Measurements from ENCODE around the gene NUP160.
"Not testable (repeated sequence)": the region's sequence is repeated elsewhere in the genome, so short reads cannot be mapped to it uniquely, and the experiment has no call there.

The NUP160 gene, protein sequence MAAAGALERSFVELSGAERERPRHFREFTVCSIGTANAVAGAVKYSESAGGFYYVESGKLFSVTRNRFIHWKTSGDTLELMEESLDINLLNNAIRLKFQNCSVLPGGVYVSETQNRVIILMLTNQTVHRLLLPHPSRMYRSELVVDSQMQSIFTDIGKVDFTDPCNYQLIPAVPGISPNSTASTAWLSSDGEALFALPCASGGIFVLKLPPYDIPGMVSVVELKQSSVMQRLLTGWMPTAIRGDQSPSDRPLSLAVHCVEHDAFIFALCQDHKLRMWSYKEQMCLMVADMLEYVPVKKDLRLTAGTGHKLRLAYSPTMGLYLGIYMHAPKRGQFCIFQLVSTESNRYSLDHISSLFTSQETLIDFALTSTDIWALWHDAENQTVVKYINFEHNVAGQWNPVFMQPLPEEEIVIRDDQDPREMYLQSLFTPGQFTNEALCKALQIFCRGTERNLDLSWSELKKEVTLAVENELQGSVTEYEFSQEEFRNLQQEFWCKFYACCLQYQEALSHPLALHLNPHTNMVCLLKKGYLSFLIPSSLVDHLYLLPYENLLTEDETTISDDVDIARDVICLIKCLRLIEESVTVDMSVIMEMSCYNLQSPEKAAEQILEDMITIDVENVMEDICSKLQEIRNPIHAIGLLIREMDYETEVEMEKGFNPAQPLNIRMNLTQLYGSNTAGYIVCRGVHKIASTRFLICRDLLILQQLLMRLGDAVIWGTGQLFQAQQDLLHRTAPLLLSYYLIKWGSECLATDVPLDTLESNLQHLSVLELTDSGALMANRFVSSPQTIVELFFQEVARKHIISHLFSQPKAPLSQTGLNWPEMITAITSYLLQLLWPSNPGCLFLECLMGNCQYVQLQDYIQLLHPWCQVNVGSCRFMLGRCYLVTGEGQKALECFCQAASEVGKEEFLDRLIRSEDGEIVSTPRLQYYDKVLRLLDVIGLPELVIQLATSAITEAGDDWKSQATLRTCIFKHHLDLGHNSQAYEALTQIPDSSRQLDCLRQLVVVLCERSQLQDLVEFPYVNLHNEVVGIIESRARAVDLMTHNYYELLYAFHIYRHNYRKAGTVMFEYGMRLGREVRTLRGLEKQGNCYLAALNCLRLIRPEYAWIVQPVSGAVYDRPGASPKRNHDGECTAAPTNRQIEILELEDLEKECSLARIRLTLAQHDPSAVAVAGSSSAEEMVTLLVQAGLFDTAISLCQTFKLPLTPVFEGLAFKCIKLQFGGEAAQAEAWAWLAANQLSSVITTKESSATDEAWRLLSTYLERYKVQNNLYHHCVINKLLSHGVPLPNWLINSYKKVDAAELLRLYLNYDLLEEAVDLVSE (N-terminal part only)

DNA sequence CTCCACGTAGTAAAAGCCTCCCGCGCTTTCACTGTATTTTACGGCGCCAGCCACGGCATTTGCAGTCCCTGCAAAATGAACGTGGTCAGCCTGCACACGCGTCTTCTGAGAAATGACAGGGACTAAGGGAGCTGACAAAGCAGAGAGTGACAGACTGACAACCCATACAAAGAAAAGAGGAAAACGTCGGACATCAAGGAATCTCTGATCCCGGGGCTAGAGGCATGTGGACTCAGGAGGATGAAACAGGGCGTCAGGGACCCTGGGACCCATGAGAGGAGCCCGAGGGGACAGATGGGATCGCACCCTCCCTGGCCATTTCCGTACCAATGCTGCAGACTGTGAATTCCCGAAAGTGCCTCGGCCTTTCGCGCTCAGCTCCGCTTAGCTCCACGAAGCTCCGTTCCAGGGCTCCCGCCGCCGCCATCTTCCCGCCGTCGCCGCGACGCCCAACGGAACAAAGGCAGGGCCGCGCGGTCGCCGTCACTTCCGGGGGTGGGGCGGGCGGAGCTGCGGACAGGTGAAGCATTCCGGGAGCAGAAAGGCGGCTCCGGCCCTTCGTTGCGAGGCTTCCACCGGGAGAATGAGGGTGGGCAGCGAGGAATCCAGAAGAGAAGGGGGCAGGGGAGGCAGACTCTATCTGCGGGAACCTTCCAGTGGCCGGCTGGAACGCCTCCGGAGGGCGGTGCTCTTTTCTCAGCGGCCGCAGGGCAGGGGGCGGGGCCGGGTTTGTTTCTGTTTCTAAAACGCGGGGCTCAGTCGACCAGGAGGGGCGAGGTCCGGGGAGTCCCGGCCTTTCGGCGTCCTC, at the start of gene NUP160:
Gene NUP160, minus strand, starts transcription at position 459 of the 808 bp plus-strand sequence. Its CDS starts 32 bp downstream, at position 427.
- peak; percentile 82 to 84 for DNase-seq

DNA sequence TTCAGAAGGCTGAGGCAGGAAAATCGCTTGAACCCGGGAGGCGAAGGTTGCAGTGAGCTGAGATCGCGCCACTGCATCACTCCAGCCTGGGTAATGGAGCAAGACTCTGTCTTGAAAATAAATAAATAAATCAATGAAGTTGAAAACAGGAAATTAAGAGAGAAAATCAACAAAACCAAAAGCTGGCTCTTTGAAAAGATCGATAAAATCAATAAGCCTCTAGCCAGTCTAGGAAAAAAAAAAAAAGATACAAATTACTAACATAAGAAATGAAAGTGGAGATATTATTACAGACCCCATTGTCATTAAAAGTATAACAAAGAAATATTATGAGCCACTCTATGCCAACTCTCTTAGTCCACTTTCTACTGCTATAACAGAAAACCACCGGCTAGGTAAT, 48.0 kb upstream of the NUP160 start:
- DNase-seq = no peak

DNA sequence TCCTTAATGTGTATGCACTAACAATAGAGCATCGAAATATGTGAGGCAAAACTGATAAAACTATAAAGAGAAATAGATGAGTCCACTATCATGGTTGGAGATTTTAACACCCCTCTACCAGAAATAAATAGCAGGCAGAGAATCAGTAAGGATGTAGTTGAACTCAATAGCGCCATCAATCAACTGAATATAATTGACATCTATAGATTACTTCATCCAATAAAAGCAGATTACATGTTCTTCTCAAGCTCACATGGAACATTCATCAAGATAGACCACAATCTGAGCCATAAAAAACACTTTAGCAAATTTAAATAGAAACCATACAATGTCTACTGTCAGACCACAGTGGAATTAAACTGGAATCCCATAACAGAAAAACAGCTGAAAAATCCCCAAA, 46.9 kb upstream of the NUP160 start:
- DNase-seq = no peak

DNA sequence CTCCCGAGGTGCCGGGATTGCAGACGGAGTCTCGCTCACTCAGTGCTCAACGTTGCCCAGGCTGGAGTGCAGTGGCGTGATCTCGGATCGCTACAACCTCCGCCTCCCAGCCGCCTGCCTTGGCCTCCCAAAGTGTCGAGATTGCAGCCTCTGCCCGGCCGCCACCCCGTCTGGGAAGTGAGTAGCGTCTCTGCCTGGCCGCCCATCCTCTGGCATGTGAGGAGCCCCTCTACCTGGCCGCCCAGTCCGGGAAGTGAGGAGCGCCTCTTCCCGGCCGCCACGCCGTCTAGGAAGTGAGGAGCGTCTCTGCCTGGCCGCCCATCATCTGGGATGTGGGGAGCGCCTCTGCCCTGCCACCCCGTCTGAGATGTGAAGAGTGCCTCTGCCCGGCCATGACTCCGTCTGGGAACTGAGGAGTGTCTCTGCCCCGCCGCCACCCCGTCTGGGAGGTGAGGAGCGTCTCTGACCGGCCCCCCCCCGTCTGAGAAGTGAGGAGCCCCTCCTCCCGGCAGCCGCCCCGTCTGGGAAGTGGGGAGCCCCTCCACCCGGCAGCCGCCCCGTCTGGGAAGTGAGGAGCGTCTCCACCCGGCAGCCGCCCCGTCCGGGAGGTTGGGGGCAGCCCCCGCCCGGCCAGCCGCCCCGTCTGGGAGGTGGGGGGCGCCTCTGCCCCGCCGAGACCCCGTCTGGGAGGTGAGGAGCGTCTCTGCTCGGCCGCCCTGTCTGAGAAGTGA, 44.6 kb upstream of the NUP160 start:
- DNase-seq = not testable (repeated sequence)

DNA sequence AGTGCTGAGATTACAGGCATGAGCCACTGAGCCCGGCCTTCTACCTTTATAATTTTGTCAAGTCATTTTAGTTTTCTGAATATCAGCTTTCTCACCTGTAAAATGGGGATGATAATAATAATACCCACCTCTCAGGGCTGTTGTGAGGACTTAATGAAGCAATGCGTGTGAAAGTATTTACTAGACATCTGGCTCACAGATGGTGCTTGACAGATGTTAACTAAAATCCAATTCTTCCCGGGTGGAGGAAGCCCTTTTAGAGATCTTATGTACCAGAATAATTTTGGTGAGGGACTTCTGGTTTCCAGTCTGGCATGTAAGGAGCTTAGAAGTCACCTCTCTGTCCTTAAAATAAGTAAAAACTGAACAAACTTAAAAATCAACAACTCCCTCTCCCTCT, 43.7 kb upstream of the NUP160 start:
- no peak for DNase-seq

DNA sequence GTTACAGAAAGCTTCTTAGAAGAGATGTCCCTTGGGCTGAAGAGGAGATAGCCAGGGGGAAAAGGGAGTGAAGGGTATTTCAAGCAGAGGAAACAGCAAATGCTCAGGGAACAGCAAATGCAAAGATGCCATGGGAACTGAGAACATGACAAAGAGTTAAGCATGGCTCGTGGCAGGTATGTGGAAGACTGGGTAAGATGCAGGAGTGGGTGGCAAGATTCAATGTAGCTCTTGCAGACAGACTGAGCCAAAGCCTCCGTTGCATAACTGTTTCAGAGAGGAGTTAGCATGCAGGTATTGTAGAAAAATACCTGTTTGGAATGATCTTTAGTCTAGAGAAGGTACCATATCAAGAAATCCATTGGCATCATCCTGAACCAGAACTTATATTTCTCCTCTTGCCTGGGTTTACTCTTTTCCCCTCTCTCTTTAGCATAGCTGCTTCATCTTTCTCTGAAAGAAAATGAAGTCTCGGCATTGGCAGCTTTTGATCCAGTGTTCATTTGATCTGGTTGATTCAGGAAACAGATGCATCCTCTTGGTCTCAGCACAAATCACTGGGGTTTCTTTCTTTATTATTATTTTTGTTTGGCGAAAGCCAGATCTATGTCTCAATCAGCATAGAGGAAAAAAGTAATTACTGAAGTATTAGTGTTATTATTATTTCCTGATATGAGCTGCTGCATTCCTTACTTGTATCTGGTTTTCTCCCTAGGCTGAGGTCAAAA, 41.7 kb upstream of the NUP160 start:
- DNase-seq = no peak

DNA sequence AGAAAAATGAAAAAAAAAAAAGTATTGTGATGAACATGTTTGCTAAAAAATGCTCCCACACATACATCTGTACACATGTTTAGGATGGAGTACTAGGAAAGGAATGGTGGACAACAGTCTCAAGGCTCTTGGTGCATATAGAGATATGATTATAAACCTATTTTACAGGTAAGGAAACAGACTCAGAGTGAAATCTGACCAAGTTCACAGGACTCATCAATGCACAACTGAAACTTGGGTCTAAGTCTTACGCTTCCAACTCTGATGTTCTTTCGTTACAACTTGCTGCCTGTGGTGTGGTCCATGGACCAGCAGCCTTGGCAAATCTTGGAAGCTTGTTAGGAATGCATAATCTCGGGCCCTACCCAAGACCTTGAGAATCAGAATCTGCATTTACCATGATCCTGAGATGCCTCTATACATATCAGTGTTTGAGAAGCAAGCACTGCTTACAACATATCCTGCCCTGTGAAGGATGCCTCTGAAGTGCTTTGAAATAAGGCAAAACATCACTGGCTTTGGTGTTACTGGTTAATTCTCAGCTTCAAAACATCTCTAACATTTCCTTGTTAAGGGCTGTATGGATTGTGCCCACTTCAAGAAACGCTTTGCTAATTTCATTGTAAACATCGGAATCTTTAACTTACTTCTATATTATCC, 39.9 kb upstream of the NUP160 start:
- no peak for DNase-seq

DNA sequence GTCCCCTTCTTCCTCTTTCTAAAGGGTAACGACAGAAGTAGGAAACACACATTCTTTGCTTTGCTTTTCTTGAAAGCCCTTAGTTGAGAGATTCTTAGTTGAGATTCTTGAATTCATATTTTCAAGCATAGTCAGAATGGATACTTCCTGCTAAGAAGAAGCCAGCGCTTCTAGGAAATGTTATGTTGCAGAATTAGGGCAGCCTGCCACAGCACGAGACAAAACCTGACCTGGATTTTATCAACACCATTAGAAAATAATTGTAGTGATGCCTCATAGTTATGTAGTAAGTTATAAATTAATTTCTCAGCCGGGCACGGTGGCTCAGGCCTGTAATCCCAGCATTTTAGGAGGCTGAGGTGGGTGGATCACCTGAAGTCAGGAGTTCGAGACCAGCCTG, 37.9 kb upstream of the NUP160 start:
- peak in 1 of 2 donors; percentile 20 for DNase-seq

DNA sequence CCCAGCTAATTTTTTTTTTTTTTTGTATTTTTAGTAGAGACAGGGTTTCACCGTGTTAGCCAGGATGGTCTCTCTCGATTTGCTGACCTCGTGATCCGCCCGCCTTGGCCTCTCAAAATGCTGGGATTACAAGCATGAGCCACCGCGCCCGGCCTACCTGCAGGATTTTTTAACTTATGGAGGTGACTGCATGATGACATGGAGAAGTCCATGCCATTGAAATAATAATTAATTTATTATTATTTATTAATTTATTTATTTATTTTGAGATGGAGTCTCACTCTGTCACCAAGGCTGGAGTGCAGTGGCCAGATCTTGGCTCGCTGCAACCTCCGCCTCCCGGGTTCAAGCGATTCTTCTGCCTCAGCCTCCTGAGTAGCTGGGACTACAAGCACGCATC, 34.3 kb upstream of the NUP160 start:
- not testable (repeated sequence) for DNase-seq

DNA sequence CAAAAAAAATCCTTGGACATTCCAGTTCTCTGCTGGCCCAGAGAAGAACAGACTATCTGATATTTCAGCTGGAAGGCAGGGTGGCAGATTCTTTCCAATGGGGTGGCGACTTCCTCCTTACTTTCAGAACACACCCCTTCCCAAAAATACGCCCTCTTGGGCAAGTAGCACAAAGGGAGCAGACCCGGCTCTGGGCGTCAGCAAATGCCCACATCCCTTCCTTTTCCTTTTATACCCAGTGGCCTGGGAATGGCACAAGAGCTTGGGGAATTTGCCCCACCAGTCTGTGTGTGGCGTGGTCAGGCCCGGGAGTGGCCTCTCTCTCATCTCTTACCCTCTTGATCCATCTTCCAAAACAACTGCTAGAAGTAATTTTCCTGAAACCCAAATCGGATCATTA, 33.0 kb upstream of the NUP160 start:
- no peak for DNase-seq

DNA sequence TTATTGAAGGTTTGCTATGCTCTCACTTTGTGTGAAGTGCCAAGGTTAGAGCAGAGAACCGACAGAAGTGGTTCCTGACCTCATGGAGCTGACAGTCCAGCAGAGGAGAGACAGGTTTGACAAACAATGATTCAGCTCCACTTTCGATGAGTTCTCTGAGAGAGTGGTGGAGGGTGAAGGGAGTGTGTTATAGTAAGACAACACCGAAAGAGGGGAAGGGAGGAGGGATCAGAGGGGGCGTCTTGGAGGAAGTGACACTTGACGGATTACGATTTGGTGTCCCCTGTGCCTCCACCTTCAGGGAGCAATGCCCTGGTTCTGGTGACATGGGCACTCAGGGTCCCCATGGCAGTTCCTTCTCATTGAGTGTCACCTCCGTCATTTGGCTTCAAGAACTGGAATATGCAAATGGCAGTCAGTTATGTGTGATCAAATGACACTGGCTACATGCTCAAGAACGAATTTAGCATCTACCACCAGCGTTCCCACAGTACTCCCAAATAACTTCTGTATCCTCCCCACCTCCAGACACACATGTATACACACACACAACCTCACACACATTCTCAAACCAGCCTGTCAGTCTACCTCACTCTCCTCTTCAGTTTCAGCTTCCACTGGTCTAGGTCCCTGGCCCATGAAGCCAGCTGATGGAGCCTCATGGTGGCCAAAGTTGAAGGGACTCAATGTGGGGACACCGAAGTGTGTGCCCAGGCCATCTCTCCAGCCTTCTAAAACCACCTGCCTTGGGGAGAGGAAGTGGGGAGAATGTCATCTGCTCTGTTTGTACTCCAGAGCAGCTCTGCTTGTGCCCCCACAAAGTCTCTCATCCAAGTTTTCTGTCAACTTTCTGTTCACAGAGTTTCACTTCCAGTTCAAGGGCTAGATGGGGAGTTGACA, 31.4 kb upstream of the NUP160 start:
- DNase-seq = no peak

DNA sequence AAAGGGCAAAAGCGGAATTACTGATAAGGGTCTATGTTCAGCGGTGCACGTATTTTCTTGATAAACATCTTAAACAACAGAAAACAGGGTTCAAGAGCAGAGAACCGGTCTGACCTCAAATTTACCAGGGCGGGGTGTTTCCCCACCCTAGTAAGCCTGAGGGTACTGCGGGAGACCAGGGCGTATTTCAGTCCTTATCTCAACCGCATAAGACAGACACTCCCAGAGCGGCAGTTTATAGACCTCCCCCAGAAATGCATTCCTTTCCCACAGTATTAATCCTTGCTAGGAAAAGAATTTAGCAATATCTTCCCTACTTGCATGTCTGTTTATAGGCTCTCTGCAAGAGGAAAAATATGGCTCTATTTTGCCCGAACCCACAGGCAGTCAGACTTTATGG, 27.7 kb upstream of the NUP160 start:
- not testable (repeated sequence) for DNase-seq

DNA sequence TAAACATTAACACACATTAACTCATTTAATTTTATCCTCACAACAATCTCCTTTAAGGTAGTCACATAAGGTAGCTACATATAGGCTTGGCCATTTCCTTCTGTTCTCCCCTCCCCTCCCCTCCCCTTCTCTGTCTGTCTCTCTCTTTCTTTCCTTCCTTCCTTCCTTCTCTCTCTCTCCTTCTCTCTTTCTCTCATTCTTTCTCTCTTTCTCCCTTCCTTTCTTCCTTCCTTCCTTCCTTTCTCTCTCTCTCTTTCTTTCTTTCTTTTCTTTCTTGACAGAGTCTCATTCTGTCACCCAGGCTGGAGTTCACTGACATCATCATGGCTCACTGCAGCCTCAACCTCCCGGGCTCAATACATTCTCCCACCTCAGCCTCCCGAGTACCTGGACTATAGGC, 22.3 kb upstream of the NUP160 start:
- DNase-seq = no peak

DNA sequence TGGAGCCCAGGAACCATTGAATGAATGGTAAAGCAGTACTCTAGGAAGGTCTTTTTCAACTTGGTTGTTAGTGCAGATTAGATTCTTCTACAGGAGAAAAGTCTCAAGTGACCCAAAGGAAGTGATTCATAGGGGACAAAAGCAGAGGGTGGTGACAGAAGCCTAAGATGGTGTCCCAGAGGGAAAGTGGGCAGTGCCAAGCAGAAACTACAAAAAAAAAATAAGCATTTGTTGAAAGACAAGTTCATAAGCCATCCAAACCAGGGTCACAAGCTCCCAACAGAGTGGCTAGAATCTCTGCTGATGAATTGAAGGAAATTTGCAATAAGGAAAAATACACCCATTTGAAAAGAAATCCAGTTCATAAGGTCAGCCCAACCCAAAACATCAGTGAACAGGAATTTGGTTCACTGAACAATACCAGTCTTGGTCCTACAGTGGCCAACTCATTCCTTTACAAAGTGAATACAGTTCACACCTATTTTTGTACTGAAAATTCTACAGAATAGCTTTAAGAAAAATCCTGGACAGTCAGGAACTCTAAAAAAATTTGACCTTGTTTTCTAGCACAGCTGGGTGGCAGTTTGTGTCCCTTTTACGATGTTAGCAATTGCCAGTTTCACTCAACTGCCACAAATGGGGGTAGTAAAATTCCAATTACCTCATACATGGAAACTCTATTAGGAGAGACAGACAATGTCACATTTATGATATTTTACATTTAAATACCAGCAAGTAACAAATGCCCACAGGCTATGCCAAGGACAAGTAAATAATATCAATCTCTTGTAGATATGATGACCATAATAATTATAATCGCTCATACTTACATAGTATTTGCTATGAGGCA, 21.6 kb upstream of the NUP160 start:
- DNase-seq = no peak

DNA sequence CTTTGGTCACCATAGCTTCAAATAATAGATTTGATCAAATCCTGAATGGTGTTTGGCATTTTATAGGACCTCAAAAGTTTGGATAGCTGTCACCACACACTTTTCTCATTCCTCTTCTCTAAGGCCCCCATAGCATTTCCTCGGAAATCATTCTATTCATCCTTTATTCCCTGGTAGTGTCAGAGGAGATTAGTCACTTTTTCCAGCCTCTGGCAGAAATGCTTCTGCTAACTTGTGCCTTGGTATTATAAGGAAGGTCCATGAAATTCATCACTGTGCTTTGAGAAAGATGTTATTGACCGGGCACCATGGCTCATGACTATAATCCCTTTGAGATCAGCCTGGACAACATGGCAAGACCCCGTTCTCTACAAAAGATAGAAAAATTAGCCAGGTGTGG, 19.7 kb upstream of the NUP160 start:
- DNase-seq = no peak

DNA sequence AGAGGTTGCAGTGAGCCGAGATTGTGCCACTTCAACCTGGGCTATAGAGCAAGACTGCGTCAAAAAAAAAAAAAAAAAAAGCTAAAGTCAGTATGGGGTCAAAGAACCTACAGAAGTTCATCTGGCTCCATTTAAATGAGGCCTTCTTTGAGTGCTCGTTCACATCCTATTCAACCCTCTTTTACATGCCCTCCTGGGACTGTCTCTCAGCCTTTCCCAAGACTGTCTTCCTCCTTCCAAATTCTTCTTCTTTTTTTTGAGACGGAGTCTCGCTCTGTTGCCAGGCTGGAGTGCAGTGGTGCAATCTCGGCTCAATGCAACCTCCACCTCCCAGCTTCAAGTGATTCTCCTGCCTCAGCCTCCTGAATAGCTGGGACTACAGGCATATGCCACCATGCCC, 18.7 kb upstream of the NUP160 start:
- not testable (repeated sequence) for DNase-seq

DNA sequence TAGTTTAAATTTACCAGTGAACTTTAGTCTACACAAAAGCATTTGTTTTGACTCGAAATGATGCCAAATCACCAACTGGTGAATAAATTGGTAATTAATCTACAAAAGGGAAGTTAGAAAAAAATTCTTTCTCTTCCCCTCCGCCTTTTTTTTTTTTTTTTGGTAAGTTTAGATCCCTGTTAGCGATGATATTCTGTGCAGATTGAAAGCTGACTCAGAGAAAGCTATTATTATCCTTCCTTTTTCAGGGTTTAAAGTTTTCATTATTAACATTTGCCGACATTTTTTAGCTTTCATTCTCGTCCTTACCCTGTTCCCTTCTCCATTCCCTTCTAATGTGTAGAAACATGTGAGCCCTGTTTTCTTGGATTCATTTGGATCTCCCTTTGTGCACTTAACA, 16.8 kb upstream of the NUP160 start:
- no peak for DNase-seq

DNA sequence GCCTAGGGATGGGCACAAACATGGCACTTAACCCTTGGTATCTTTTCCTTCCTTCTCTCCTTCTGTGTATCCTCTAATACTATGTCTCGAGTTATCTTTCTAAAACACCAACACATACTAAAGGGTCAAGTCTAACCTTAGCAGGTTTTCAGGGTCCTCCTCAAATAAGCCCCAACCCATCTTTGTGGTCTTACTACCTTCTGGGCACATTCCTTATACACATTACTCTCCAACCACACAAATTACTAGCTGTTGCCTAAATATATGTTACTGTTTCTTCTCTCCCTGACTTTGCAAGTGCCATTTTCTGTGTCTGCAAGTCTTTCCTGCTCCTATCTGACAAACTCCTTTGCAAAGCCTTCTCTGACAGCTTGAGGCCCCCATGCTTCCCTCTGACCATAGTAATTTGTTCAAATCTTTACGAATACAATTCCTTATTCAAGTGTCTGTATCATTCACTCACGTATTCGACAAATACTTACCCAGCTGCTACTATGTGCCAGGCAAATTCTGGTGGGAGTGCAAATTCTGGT, 15.8 kb upstream of the NUP160 start:
- DNase-seq = no peak
